CD4-positive, alpha-beta T cell (primary cell): ENCODE results near the gene EXOC6. TPM values are rescaled to one million over a fixed set of nuclear protein-coding genes. Genes with fewer than 3 reads are reported as not detected.

Source experiments
- ATAC-seq: fragments of 200-7000 bp; cut with Tn5 transposase; one replicate; pipeline ENCODE4 v1.10.0; 2022; ENCODE audit warnings: mild to moderate bottlenecking; ENCODE audit not compliant: poor library complexity
- CTCF ChIA-PET: fragments of 350-600 bp; sonication (Branson Sonifier 250); formaldehyde crosslinking; loops from one replicate; lab custom pipeline; 2021; ENCODE audit warnings: antibody characterized with exemption, inconsistent platforms; lab: Charles Lee
- POLR2A ChIA-PET: fragments of 350-600 bp; sonication (Branson Sonifier 250); formaldehyde crosslinking; loops from one replicate; lab custom pipeline; 2021; ENCODE audit warnings: antibody characterized with exemption, inconsistent platforms; lab: Charles Lee
- DNase-seq, 14 experiments: peaks; one replicate each; pipeline ENCODE4 v3.0.0-alpha.2; 2013 to 2020; ENCODE audit warnings: mixed read lengths in 2 of 14
- H3K27ac ChIP-seq, 2 donors: one replicate each; pipeline versions ENCODE4 v1.5.1 to v1.7.0; 2013; ENCODE audit warnings: low read length in 2 of 2, low read depth in 1 of 2, mild to moderate bottlenecking in 1 of 2
- H3K27me3 ChIP-seq, 2 experiments: 1 replicate in 1 of 2; 2 replicates in 1 of 2; pipeline versions ENCODE4 v1.6.1 to v1.7.0; 2013; ENCODE audit warnings: low read length in 2 of 2, control low read depth in 1 of 2, mild to moderate bottlenecking in 1 of 2, moderate library complexity in 1 of 2; ENCODE audit not compliant: insufficient read depth in 2 of 2, control insufficient read depth in 1 of 2
- H3K36me3 ChIP-seq: one replicate; pipeline ENCODE4 v1.6.1; 2013; ENCODE audit warnings: low read length, control low read depth; ENCODE audit not compliant: insufficient read depth
- H3K4me1 ChIP-seq: one replicate; pipeline ENCODE4 v1.6.1; 2013; ENCODE audit warnings: low read length, control low read depth; ENCODE audit not compliant: insufficient read depth
- H3K4me3 ChIP-seq: one replicate; pipeline ENCODE4 v1.5.1; 2013; ENCODE audit warnings: mild to moderate bottlenecking, low read length, moderate library complexity
- H3K9me3 ChIP-seq, 2 experiments: 1 replicate in 1 of 2; 2 replicates in 1 of 2; pipeline versions ENCODE4 v1.6.1 to v1.7.0; 2013; ENCODE audit warnings: low read length in 2 of 2, mild to moderate bottlenecking in 2 of 2, control low read depth in 1 of 2, moderate library complexity in 1 of 2; ENCODE audit not compliant: control insufficient read depth in 1 of 2, insufficient read depth in 1 of 2
- H3K27ac Mint-ChIP-seq: one replicate; pipeline ENCODE4 v1.8.0; 2020; ENCODE audit warnings: mixed read lengths
- H3K27me3 Mint-ChIP-seq: one replicate; pipeline ENCODE4 v1.8.0; 2021; ENCODE audit warnings: mixed read lengths
- H3K36me3 Mint-ChIP-seq: one replicate; pipeline ENCODE4 v1.8.0; 2021; ENCODE audit warnings: low read depth, mixed read lengths
- H3K4me1 Mint-ChIP-seq: one replicate; pipeline ENCODE4 v1.8.0; 2021; ENCODE audit warnings: low read depth, mixed read lengths
- H3K4me3 Mint-ChIP-seq: one replicate; pipeline ENCODE4 v1.8.0; 2020; ENCODE audit warnings: mild to moderate bottlenecking, mixed read lengths
- H3K9me3 Mint-ChIP-seq: one replicate; pipeline ENCODE4 v1.8.0; 2020; ENCODE audit warnings: mixed read lengths
- CTCF ChIP-seq: fragments of 200-600 bp; IDR thresholded peaks from one replicate; pipeline ENCODE4 v1.8.0; 2022; ENCODE audit warnings: antibody characterized with exemption, mild to moderate bottlenecking
- intact Hi-C, 2 experiments: fragments of 100-400 bp; cut with DNase I in 1 of 2; cut with micrococcal nuclease in 1 of 2; formaldehyde crosslinking; loops; one replicate each; pipeline versions ENCODE4 v1.15.1 to v1.9.0; 2023 to 2025; cut with DNase I, micrococcal nuclease
- total RNA-seq, 174 experiments: library from RNA in 2 of 174; stranded (reverse) in 2 of 174; gene quantifications; one replicate each; pipeline ENCODE4 v1.2.3 and lab custom pipeline; 2021 to 2026

Gene EXOC6
- total RNA-seq, 2 experiments from 2014 or later = 6.6 to 7.4 TPM

- DNase-seq (no peak), ATAC-seq (no peak)
- no peak for TF ChIP-seq CTCF
- Mint-ChIP-seq H3K27me3 (no peaks in the 10 kb centered on the region), H3K27ac (no peak overlapping the region), H3K9me3 (no peaks in the 10 kb centered on the region), H3K36me3 (peaks cover 9% of the 10 kb centered on the region), H3K4me3 (no peak overlapping the region), H3K4me1 (peaks cover 12% of the 10 kb centered on the region)
- Histone ChIP-seq H3K27ac (no peak overlapping the region), H3K9me3 (no peaks in the 10 kb centered on the region), H3K36me3 (peaks cover 2% of the 10 kb centered on the region), H3K27me3 (no peaks in the 10 kb centered on the region), H3K4me3 (no peak overlapping the region), H3K4me1 (no peaks in the 10 kb centered on the region)
- ChIA-PET POLR2A (no interaction called here), CTCF (no interaction called here)
- intact Hi-C loops = no loop called here
Observed at GRCh38 chr10:92891885-92892690, 43.8 kb downstream of the EXOC6 start.

DNA sequence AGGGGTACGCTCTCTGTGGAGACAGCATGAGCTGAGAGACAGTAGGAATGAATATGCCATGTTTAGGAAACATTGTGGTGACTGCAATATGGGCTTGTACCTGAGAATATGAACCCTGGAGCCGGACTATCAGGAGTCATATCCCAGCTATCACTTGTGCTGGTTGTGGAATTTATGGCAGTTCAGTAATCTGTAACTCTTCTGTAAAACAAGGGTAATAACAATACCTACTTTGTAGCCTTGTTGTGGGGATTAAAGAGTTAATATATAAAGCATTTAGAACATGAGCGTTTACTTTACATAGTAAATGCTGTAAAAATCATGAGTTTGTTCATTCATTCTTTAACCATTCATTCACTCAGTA lies 44.4 kb downstream of the EXOC6 start:
- TF ChIP-seq CTCF = no peak
- DNase-seq (no peak), ATAC-seq (no peak)
- POLR2A ChIA-PET = interaction anchor here (0.7 kb wide), 1 partner anchor 1317 kb away, joined by 3 read pairs; no protein-coding TSS in a partner anchor
- Histone ChIP-seq H3K27me3 (no peaks in the 10 kb centered on the region), H3K4me1 (no peaks in the 10 kb centered on the region), H3K27ac (no peak overlapping the region), H3K4me3 (no peak overlapping the region), H3K36me3 (peaks cover 8% of the 10 kb centered on the region), H3K9me3 (no peaks in the 10 kb centered on the region)
- Mint-ChIP-seq H3K9me3 (no peaks in the 10 kb centered on the region), H3K4me3 (no peak overlapping the region), H3K36me3 (peaks cover 15% of the 10 kb centered on the region), H3K27me3 (no peaks in the 10 kb centered on the region), H3K4me1 (peaks cover 12% of the 10 kb centered on the region), H3K27ac (no peak overlapping the region)
- CTCF ChIA-PET = no interaction called here
- intact Hi-C loops = no loop called here

- CTCF ChIA-PET = no interaction called here
Observed at GRCh38 chr10:92894081-92894655, 45.8 kb downstream of the EXOC6 start.

More at GRCh38 chr10:92894081-92894655, 45.8 kb downstream of the EXOC6 start:
- intact Hi-C loops = no loop called here
- Histone ChIP-seq H3K4me3 (no peak overlapping the region), H3K27me3 (no peaks in the 10 kb centered on the region), H3K27ac (no peak overlapping the region), H3K4me1 (no peaks in the 10 kb centered on the region), H3K36me3 (peaks cover 11% of the 10 kb centered on the region), H3K9me3 (no peaks in the 10 kb centered on the region)
- Mint-ChIP-seq H3K27ac (no peak overlapping the region), H3K36me3 (peaks cover 18% of the 10 kb centered on the region), H3K4me3 (no peak overlapping the region), H3K4me1 (peaks cover 9% of the 10 kb centered on the region), H3K27me3 (no peaks in the 10 kb centered on the region), H3K9me3 (no peaks in the 10 kb centered on the region)
- DNase-seq = no peak
- no peak for ATAC-seq
- POLR2A ChIA-PET = no interaction called here
- no peak for TF ChIP-seq CTCF
